Neural cell (in vitro differentiated cells): Measurements from ENCODE around the gene NFYC. TPM values are rescaled to one million over a fixed set of nuclear protein-coding genes. Genes with fewer than 3 reads are reported as not detected.
A peak's percentile ranks its signal among the peaks of the same experiment; 100 is the strongest.

Experiments
- H2AFZ ChIP-seq: fragments of 200-600, 300-800 bp; sonication (generic), shearing (Covaris generic); 2 replicates; pipeline ENCODE4 v1.6.0; 2014; ENCODE audit warnings: low read depth, mild to moderate bottlenecking, antibody characterized with exemption, low read length, moderate library complexity
- H3F3A ChIP-seq: fragments of 200-600 bp; shearing (Covaris generic); 2 replicates; pipeline ENCODE4 v1.6.1; 2016; ENCODE audit warnings: mild to moderate bottlenecking, moderate library complexity, mixed read lengths, antibody characterized with exemption, low read length; ENCODE audit not compliant: insufficient read depth, poor library complexity, severe bottlenecking
- H3K27ac ChIP-seq: fragments of 200-600, 300-800 bp; sonication (generic), shearing (Covaris generic); 2 replicates; pipeline ENCODE4 v1.5.1; 2014; ENCODE audit warnings: mild to moderate bottlenecking, low read length, moderate library complexity
- H3K27me3 ChIP-seq: fragments of 300-800, 200-600 bp; sonication (generic), shearing (Covaris generic); 2 replicates; pipeline ENCODE4 v1.6.0; 2014; ENCODE audit warnings: mild to moderate bottlenecking, low read depth, low read length, moderate library complexity; ENCODE audit not compliant: insufficient read depth
- H3K36me3 ChIP-seq: fragments of 300-800, 200-600 bp; sonication (generic), shearing (Covaris generic); 2 replicates; pipeline ENCODE4 v1.5.1; 2014; ENCODE audit warnings: mild to moderate bottlenecking, antibody characterized with exemption, low read length, moderate library complexity; ENCODE audit not compliant: insufficient read depth
- H3K4me2 ChIP-seq: fragments of 300-800, 200-600 bp; sonication (generic), shearing (Covaris generic); 2 replicates; pipeline ENCODE4 v1.6.0; 2014; ENCODE audit warnings: mild to moderate bottlenecking, low read length
- H3K4me3 ChIP-seq: fragments of 300-800, 200-600 bp; sonication (generic), shearing (Covaris generic); 2 replicates; pipeline ENCODE4 v1.5.1; 2014; ENCODE audit warnings: mild to moderate bottlenecking, low read length, moderate library complexity
- H3K79me2 ChIP-seq: fragments of 200-600 bp; shearing (Covaris generic); replicated peaks from 2 replicates; pipeline ENCODE4 v1.6.0; 2014; ENCODE audit warnings: mild to moderate bottlenecking, low read length, moderate library complexity; ENCODE audit not compliant: insufficient read depth
- H3K9ac ChIP-seq: fragments of 300-800, 200-600 bp; sonication (generic), shearing (Covaris generic); 2 replicates; pipeline ENCODE4 v1.6.1; 2016; ENCODE audit warnings: mild to moderate bottlenecking, low read length, mixed read lengths
- H3K9me2 ChIP-seq: fragments of 200-600 bp; shearing (Covaris generic); 2 replicates; pipeline ENCODE4 v1.6.1; 2016; ENCODE audit warnings: mild to moderate bottlenecking, low read length, mixed read lengths; ENCODE audit not compliant: insufficient read depth
- H3K9me3 ChIP-seq: fragments of 200-600, 300-800 bp; sonication (generic), shearing (Covaris generic); 2 replicates; pipeline ENCODE4 v1.6.1; 2016; ENCODE audit warnings: mild to moderate bottlenecking, mixed run types, low read length, moderate library complexity, mixed read lengths
- H4K20me1 ChIP-seq: fragments of 200-600 bp; shearing (Covaris generic); 2 replicates; pipeline ENCODE4 v1.6.1; 2016; ENCODE audit warnings: mild to moderate bottlenecking, mixed run types; ENCODE audit not compliant: insufficient read depth
- CTCF ChIP-seq: fragments of 450-650 bp; IDR thresholded peaks from 2 replicates; pipeline ENCODE4 v1.5.1; 2014; ENCODE audit warnings: antibody characterized with exemption, mild to moderate bottlenecking, moderate library complexity; ENCODE audit not compliant: poor library complexity, severe bottlenecking
- EP300 ChIP-seq: fragments of 450-650 bp; conservative IDR thresholded peaks from 2 replicates; pipeline ENCODE4 v1.6.1; 2014; ENCODE audit warnings: antibody characterized with exemption, mild to moderate bottlenecking, moderate library complexity; ENCODE audit not compliant: poor library complexity, severe bottlenecking
- EZH2 ChIP-seq: fragments of 200-600, 300-800 bp; shearing (Covaris generic), sonication (generic); IDR thresholded peaks from 2 replicates; pipeline ENCODE4 v1.6.1; 2014; ENCODE audit warnings: antibody characterized with exemption, low read length, borderline replicate concordance, mild to moderate bottlenecking; ENCODE audit not compliant: insufficient read depth, poor library complexity, severe bottlenecking
- MXI1 ChIP-seq: fragments of 450-650 bp; conservative IDR thresholded peaks from 2 replicates; pipeline ENCODE4 v1.6.1; 2014; ENCODE audit warnings: antibody characterized with exemption, mild to moderate bottlenecking; ENCODE audit not compliant: poor library complexity, severe bottlenecking
- POLR2AphosphoS5 ChIP-seq: IDR thresholded peaks from 2 replicates; pipeline ENCODE4 v1.6.1; 2012
- RAD21 ChIP-seq: fragments of 450-650 bp; conservative IDR thresholded peaks from 2 replicates; pipeline ENCODE4 v1.6.1; 2014; ENCODE audit warnings: antibody characterized with exemption, mild to moderate bottlenecking, moderate library complexity
- REST ChIP-seq: IDR thresholded peaks from 2 replicates; pipeline ENCODE4 v1.6.1; 2012; ENCODE audit warnings: borderline replicate concordance
- SMC3 ChIP-seq: fragments of 450-650 bp; conservative IDR thresholded peaks from 2 replicates; pipeline ENCODE4 v1.6.1; 2014; ENCODE audit warnings: antibody characterized with exemption, mild to moderate bottlenecking, moderate library complexity; ENCODE audit not compliant: poor library complexity
- TAF1 ChIP-seq: IDR thresholded peaks from 2 replicates; pipeline ENCODE4 v1.6.1; 2012; ENCODE audit warnings: low read depth
- polyA plus RNA-seq: library from polyadenylated mRNA; depleted of rRNA; stranded (reverse); fragments of >200 nt; gene quantifications from 2 replicates; pipeline ENCODE4 v1.2.3, GENCODE V29; 2014

NFYC gene
- polyA plus RNA-seq, 1 donor from 2014 or later: 66.0 TPM

GRCh38 chr1:40782371-40782956 lies 91.0 kb downstream of the NFYC start:
- Histone ChIP-seq H3K27me3 (peaks cover 24% of the 10 kb centered on the region), H2AFZ (no peak overlapping the region)

GRCh38 chr1:40783001-40783905 lies 91.7 kb downstream of the NFYC start, which contains the start of gene KCNQ4:
KCNQ4 (plus strand) TSS chr1:40783787; CDS start chr1:40784094, 307 bp downstream.
- Histone ChIP-seq H3K9ac (no peak within 1 kb of the TSS), H4K20me1 (no peaks in the 10 kb centered on the region), H2AFZ (no peak within 1 kb of the TSS)

More at GRCh38 chr1:40782371-40782956, 91.0 kb downstream of the NFYC start:
- H3K9ac ChIP-seq: peak overlapping the region; percentile 14
- no peak overlapping the region for H3K27ac ChIP-seq
- H3K9me2 ChIP-seq: no peaks in the 10 kb centered on the region
- H4K20me1 ChIP-seq: no peaks in the 10 kb centered on the region
- TF ChIP-seq EZH2: no peak
- peak; percentile 23 for TF ChIP-seq CTCF
- no peaks in the 10 kb centered on the region for H3F3A ChIP-seq
- no peaks in the 10 kb centered on the region for H3K9me3 ChIP-seq
- no peaks in the 10 kb centered on the region for H3K79me2 ChIP-seq
- no peaks in the 10 kb centered on the region for H3K36me3 ChIP-seq
- H3K4me3 ChIP-seq: peak overlapping the region; percentile 60
- no peak overlapping the region for H3K4me2 ChIP-seq

More at GRCh38 chr1:40783001-40783905, 91.7 kb downstream of the NFYC start, which contains the start of gene KCNQ4:
- H3K4me2 ChIP-seq: no peak within 1 kb of the TSS
- H3K36me3 ChIP-seq: no peaks in the 10 kb centered on the region
- H3K4me3 ChIP-seq: peak within 1 kb of the TSS; percentile 60
- no peaks in the 10 kb centered on the region for H3K9me3 ChIP-seq
- TF ChIP-seq EP300 (no peak), SMC3 (no peak), TAF1 (no peak), RAD21 (no peak), REST (no peak), MXI1 (no peak), CTCF (no peak), EZH2 (no peak), POLR2AphosphoS5 (no peak)
- H3K9me2 ChIP-seq: no peaks in the 10 kb centered on the region
- no peak within 1 kb of the TSS for H3K27ac ChIP-seq
- no peaks in the 10 kb centered on the region for H3K79me2 ChIP-seq
- peaks cover 24% of the 10 kb centered on the region for H3K27me3 ChIP-seq
- no peaks in the 10 kb centered on the region for H3F3A ChIP-seq
